ENCODE measurements around the gene ZNF625.

Gene ZNF625

GRCh38 chr19:12163826-12164225 is 7.3 kb upstream of the ZNF625 start:
- H3K27me3 ChIP-seq (ENCODE audit: insufficient read depth, poor library complexity, severe bottlenecking), result no peaks in the 10 kb centered on the region
- H3K4me3 ChIP-seq (replicated peaks; ENCODE audit: insufficient read depth, low read length), result peak overlapping the region; percentile 91
- TF ChIP-seq CTCF (IDR thresholded peaks at IDR 0.05; ENCODE audit: insufficient read depth, low read length) (no peak), GABPA (IDR thresholded peaks at IDR 0.05; ENCODE audit: low read depth) (no peak), SPI1 (IDR thresholded peaks at IDR 0.05; ENCODE audit: borderline replicate concordance, low read depth) (no peak), POLR2AphosphoS5 (IDR thresholded peaks at IDR 0.05; ENCODE audit: low read depth) (no peak), REST (IDR thresholded peaks at IDR 0.05; ENCODE audit: insufficient replicate concordance, low read depth) (no peak)
- peak in 1 of 2 experiments; percentile 5 for DNase-seq (ENCODE audit: low read depth in 1 of 2, low spot score in 1 of 2)
- H3K27ac ChIP-seq (replicated peaks), result peak overlapping the region; percentile 90

- Histone ChIP-seq H3K4me3 (replicated peaks; ENCODE audit: insufficient read depth, low read length) (peak within 1 kb of the TSS; percentile 91), H3K27ac (replicated peaks) (peak within 1 kb of the TSS; percentile 90), H3K27me3 (ENCODE audit: insufficient read depth, poor library complexity, severe bottlenecking) (no peaks in the 10 kb centered on the region)
- TF ChIP-seq SPI1 (IDR thresholded peaks at IDR 0.05; ENCODE audit: borderline replicate concordance, low read depth) (no peak), CTCF (IDR thresholded peaks at IDR 0.05; ENCODE audit: insufficient read depth, low read length) (no peak), GABPA (IDR thresholded peaks at IDR 0.05; ENCODE audit: low read depth) (no peak), POLR2AphosphoS5 (IDR thresholded peaks at IDR 0.05; ENCODE audit: low read depth) (peak; percentile 81; the same call in 1 of the 2 replicates), REST (IDR thresholded peaks at IDR 0.05; ENCODE audit: insufficient replicate concordance, low read depth) (peak; percentile 21)
- DNase-seq (ENCODE audit: low read depth in 1 of 2, low spot score in 1 of 2), result peak; percentile 88 to 96
These were observed 6.6 kb upstream of the ZNF625 start, which contains the start of gene ZNF136 for GRCh38 chr19:12162882-12163806. ZNF136 (plus strand) TSS chr19:12163096; CDS start chr19:12163204, 108 bp downstream.

- Histone ChIP-seq H3K4me3 (replicated peaks; ENCODE audit: insufficient read depth, low read length) (peak overlapping the region; percentile 91), H3K27ac (replicated peaks) (peak overlapping the region; percentile 90; the same call in 1 of the 2 replicates), H3K27me3 (ENCODE audit: insufficient read depth, poor library complexity, severe bottlenecking) (no peaks in the 10 kb centered on the region)
- no peak for DNase-seq (ENCODE audit: low read depth in 1 of 2, low spot score in 1 of 2)
- TF ChIP-seq CTCF (IDR thresholded peaks at IDR 0.05; ENCODE audit: insufficient read depth, low read length) (no peak), POLR2AphosphoS5 (IDR thresholded peaks at IDR 0.05; ENCODE audit: low read depth) (no peak), GABPA (IDR thresholded peaks at IDR 0.05; ENCODE audit: low read depth) (no peak), SPI1 (IDR thresholded peaks at IDR 0.05; ENCODE audit: borderline replicate concordance, low read depth) (no peak), REST (IDR thresholded peaks at IDR 0.05; ENCODE audit: insufficient replicate concordance, low read depth) (no peak)
These were observed 6.0 kb upstream of the ZNF625 start for GRCh38 chr19:12162513-12162881.

All from HL-60 (cell line).